ENCODE data around the gene GREB1L.

The GREB1L gene

GRCh38 chr18:21496277-21496835 lies 254.3 kb downstream of the GREB1L start:
- DNase-seq, result no peak

DNA sequence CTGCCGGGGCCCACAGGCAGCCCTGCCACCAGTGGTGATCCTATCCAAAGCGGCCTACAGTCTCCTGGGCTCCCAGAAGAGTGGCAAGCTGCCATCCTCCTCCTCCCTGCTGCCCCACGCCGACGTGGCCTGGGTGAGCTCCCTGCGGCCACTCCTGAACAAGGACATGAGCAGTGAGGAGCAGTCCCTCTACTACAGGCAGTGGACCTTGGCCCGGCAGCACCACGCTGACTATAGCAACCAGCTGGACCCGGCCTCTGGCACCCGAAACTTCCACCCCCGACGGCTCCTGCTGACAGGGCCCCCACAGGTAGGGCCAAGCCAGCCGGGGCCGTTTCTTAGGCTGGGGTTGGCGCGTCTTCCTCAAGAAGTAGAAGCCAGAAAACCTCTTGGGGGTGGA lies 258.0 kb downstream of the GREB1L start:
- no peak for DNase-seq

DNA sequence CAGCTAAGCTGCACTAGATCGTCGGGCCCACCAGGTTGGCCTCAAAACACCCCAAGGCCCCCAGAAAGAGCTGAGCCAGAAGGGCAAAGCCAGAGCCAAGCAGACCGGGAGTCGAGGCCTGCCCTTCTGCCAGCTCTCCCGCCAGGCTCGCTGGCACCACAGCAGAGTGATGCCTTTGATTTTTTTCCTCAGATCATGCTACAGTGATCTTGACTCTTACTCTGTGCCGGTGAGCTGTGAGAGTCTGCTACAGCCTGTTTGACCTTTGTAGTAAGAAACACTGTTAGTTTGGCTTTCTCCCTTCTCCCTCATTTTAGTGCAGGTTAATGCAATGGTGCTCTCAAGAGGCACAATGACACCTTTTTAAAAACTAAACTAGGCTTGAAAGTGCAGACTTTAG lies 260.6 kb downstream of the GREB1L start:
- DNase-seq, result no peak

- DNase-seq, result no peak
Observed at GRCh38 chr18:21507913-21508701, 266.1 kb downstream of the GREB1L start.

DNA sequence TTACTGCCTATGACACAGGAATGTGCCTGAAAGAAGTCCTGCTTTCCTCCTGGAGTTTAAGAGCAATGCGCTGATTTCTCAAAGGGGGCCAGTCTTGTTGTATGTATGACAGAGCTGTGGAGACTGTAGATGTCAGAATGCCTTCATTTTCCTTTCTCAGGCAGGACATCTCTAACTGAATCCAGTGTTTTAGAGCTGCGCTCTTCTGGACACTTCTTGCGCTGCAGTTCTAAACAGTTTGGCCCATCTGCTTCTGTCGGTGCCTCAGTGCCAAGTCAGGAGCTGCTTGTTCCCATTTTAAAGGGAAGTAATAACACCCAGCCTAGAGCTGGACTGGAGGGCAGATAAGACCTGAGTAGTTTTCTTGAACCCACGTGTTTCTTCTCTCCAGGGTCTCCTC lies 267.0 kb downstream of the GREB1L start:
- no peak for DNase-seq

GRCh38 chr18:21513292-21513691 lies 271.3 kb downstream of the GREB1L start:
- DNase-seq, result no peak

DNA sequence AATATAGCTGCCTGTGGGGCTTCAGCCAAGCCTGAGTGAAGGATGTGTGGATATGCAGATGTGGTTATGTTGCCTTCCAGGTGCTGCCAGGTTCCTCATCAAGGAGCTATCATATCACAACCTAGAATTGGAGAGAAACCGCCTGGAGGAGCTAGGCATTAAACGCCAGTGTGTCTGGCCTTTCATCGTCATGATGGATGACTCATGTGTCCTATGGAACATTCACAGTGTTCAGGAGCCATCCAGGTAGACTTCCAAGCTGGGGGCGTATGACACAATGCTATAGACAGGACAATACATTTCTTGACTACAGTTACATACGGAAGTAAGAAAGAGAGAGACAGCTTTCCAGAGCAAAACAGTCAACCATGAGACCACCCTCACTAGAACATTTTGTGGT lies 271.7 kb downstream of the GREB1L start:
- DNase-seq, result no peak

DNA sequence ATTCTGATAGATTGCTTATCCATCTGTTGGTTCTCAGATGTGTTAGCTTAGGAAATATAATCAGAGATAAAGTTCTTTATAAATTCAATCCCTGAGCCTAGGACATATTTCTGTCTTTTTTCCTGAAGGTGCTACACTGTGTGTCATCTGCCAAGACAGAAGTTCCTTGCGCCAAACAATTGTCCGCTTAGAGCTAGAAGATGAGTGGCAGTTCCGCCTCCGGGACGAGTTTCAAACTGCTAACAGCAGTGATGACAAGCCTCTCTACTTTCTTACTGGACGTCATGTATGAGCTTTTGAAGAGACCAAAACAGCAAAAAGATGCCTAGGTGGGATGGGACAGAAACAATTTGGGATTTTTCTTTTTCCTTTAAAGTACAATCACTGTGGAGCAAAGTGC lies 280.5 kb downstream of the GREB1L start:
- DNase-seq, result no peak

DNA sequence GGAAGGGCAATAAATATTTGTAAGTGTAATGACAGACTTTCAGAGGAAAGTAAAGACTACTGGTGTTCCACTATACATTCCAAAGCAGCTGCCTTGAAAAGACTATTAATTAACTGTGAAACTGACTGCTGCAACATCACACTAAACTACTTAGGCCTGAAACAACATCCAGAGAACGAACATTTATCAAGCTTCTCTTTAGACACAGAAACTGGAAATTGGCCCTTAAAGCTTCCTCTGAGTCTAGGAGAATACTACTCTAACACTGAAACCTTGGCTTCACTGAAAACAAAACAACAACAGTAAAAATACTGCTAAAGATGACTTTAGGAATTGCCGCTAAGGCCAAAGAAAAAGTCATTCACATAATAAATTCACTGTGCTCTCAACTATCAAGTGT lies 283.9 kb downstream of the GREB1L start:
- no peak for DNase-seq

GRCh38 chr18:21526463-21526862 lies 284.4 kb downstream of the GREB1L start:
- no peak for DNase-seq

GRCh38 chr18:21534327-21534726 lies 292.3 kb downstream of the GREB1L start:
- DNase-seq, result no peak

DNA sequence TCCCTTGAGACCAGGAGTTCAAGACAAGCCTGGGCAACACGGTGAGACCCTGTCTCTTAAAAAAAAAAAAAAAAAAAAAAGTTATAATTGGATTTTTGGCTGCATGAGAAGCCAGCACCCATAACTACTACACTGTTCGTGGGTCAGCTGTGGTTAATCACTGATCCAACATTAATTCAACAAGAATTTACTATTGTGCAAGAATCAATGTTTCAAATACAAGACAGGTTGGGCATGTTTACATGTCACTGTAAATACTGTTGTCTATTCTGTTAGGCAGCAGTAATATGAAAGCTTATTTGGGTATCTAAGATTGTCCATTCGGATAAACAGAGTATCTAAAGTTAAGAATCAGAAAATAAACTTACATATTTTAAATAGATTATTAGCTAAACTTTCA lies 296.2 kb downstream of the GREB1L start:
- no peak for DNase-seq

DNA sequence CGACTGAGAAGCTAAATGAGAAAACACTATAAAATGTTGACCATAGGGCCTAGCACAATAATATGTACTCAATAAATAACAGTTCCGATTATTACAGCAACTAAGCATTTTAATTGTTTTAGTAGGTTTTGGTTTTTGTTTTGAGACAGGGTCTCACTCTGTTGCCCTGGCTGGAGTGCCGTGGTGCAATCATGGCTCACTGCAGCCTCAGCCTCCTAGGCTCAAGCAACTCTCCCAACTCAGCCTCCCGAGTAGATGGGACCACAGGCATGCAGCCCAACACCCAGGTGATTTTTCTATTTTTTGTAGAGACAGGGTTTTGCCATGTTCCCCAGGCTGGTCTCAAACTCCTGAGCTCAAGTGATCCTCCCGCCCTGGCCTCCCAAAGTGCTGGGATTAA lies 304.4 kb downstream of the GREB1L start:
- DNase-seq, result no peak

- DNase-seq, result no peak
Observed at GRCh38 chr18:21548647-21549046, 306.6 kb downstream of the GREB1L start.

- DNase-seq, result no peak
Observed at GRCh38 chr18:21550510-21550970, 308.5 kb downstream of the GREB1L start.

- DNase-seq, result no peak
Observed at GRCh38 chr18:21557607-21558253, 315.7 kb downstream of the GREB1L start.

- DNase-seq, result no peak
Observed at GRCh38 chr18:21559195-21559594, 317.2 kb downstream of the GREB1L start.

DNA sequence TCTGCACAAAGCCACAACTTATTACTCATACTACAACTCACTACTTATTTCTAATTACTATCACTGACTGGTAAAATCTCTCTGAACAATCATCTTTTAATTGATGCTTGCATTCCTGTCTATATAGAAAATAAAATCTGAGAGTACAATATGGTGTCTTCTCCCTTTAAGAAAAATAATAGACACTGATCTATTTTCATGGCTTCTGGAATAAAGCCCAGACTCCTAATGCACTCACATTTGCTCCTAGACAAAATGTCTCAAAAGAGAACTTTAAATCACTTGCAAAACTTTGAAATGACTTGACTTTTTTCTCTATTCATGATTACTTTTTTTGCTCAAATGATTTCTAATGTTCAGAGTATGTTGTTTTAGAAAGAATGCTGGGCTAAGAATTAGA lies 329.7 kb downstream of the GREB1L start:
- no peak for DNase-seq
